Subcutaneous abdominal adipose tissue (tissue), 5 donors: ENCODE measurements around the gene DLL3.

Source experiments
- H3K27ac ChIP-seq: one replicate; pipeline ENCODE4 v1.7.0; 2013; ENCODE audit warnings: low read depth, mild to moderate bottlenecking, inconsistent platforms, low read length, moderate library complexity
- H3K27me3 ChIP-seq, 5 donors: one replicate each; pipeline ENCODE4 v1.7.0; 2013; ENCODE audit warnings: low read length in 5 of 5, inconsistent platforms in 1 of 5; ENCODE audit not compliant: control insufficient read depth in 5 of 5, insufficient read depth in 4 of 5
- H3K36me3 ChIP-seq, 5 donors: one replicate each; pipeline ENCODE4 v1.7.0; 2013; ENCODE audit warnings: low read length in 5 of 5; ENCODE audit not compliant: control insufficient read depth in 5 of 5, insufficient read depth in 5 of 5
- H3K4me1 ChIP-seq, 5 donors: one replicate each; pipeline ENCODE4 v1.7.0; 2013; ENCODE audit warnings: low read length in 5 of 5, mild to moderate bottlenecking in 3 of 5, moderate library complexity in 1 of 5; ENCODE audit not compliant: control insufficient read depth in 5 of 5, insufficient read depth in 5 of 5
- H3K4me3 ChIP-seq, 5 donors: one replicate each; pipeline ENCODE4 v1.7.0; 2013; ENCODE audit warnings: low read length in 5 of 5, low read depth in 1 of 5
- H3K9ac ChIP-seq, 5 donors: one replicate each; pipeline ENCODE4 v1.7.0; 2013; ENCODE audit warnings: low read length in 5 of 5, mild to moderate bottlenecking in 4 of 5, moderate library complexity in 3 of 5
- H3K9me3 ChIP-seq, 5 donors: one replicate each; pipeline ENCODE4 v1.7.0; 2013; ENCODE audit warnings: low read length in 5 of 5; ENCODE audit not compliant: control insufficient read depth in 5 of 5
- donor health status: healthy.
- donor health status: healthy.
- donor health status: healthy.
- donor health status: healthy.
- donor health status: healthy.

Gene DLL3

DNA sequence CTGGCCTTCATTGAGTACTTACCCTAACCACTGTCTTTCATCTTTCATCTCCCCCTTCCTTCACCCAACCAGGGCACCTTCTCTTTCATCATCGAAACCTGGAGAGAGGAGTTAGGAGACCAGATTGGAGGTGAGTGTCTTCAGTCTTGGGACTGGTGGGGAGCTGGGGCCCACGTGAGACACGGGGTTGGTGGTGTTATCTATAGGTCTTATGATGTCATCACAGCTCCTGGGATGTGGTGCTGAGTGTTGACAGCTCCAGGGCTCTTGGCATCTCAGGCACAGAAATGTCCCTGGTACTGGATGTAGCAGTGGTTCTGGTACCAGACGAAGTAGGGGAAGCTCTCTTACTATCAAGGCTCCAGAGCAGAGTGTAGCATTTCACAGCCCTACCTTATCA, 1.8 kb downstream of the DLL3 start:
- Histone ChIP-seq H3K9me3 (peaks cover 0 to 4% (median 0%) of the 10 kb centered on the region in 5 donors), H3K4me3 (no peak overlapping the region), H3K36me3 (no peaks in the 10 kb centered on the region), H3K27me3 (peaks cover 37 to 65% (median 63%) of the 10 kb centered on the region in 5 donors), H3K27ac (no peak overlapping the region), H3K4me1 (peaks cover 0 to 26% (median 20%) of the 10 kb centered on the region in 5 donors), H3K9ac (no peak overlapping the region)

DNA sequence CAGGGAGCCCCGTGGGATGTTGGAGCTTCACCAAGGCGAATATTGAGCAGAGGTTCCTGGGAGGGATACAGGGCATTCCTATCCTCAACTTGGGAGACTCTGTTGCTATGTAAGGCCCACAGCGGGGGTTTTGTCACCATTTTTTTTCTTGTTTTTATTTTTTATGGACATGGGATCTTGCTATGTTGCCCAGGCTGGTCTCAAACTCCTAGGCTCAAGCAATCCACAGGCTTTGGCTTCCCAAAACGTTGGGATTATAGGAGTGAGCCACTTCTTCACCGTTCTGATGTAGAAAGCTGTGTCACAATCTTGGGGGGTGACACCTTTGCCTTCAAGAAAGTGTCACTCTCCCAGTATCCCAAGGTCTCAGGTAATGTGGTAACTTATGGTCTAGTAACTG, 2.6 kb downstream of the DLL3 start:
- Histone ChIP-seq H3K4me3 (no peak overlapping the region), H3K36me3 (no peaks in the 10 kb centered on the region), H3K4me1 (peaks cover 0 to 26% (median 20%) of the 10 kb centered on the region in 5 donors), H3K27me3 (peaks cover 33 to 64% (median 60%) of the 10 kb centered on the region in 5 donors), H3K9me3 (peaks cover 0 to 4% (median 0%) of the 10 kb centered on the region in 5 donors), H3K9ac (no peak overlapping the region), H3K27ac (no peak overlapping the region)

DNA sequence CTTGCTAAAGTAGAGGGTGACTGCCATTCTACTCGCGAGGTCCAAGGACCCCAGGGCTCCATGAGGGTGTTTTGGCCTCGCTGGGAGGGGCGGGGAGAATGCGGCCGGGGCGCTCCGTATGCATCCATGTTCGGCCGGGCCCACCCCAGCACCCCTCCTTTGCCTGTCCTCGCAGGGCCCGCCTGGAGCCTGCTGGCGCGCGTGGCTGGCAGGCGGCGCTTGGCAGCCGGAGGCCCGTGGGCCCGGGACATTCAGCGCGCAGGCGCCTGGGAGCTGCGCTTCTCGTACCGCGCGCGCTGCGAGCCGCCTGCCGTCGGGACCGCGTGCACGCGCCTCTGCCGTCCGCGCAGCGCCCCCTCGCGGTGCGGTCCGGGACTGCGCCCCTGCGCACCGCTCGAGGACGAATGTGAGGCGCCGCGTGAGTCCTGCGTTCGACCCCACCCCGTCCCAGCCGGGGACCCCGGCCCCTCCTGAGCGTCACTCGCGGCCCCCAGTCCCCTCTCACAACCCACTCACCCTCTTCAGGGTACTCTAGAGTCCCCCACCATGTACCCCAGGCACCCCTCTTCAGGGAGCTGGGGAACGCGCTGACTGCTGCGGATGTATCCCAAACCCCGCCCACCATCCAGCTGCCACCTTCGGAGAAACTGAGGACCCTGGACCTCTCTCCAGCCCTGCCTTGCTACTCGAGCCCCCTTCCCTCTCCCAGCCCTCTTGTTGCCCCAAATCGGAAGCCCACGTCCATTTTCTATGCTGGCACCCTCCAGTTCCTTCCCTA, 4.1 kb downstream of the DLL3 start:
- H3K4me1 ChIP-seq = peaks cover 0 to 33% (median 28%) of the 10 kb centered on the region in 5 donors
- peaks cover 43 to 69% (median 68%) of the 10 kb centered on the region in 5 donors for H3K27me3 ChIP-seq
- peaks cover 0 to 4% (median 0%) of the 10 kb centered on the region in 5 donors for H3K9me3 ChIP-seq
- H3K9ac ChIP-seq = no peak overlapping the region
- H3K36me3 ChIP-seq = no peaks in the 10 kb centered on the region
- no peak overlapping the region for H3K27ac ChIP-seq
- H3K4me3 ChIP-seq = peak overlapping the region in 1 of 5 donors; percentile 38

DNA sequence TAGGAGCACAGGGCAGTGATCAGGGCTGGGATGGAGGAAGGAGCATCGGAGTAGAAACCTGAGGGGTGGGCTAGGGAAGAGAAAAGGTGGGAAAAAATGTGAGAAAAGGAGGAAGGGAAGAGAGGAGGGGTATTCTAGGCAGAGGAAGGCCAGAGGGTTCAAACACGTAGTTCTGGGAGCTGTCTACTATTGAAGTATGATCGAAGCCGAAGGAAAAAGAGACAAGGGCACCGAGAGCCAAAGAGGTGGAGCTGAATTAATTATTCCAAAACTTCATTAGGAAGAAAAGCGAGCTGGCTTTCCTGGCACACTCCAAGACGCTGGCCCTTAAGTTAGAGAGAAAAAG, 7.8 kb downstream of the DLL3 start:
- peaks cover 0 to 18% (median 15%) of the 10 kb centered on the region in 5 donors for H3K4me1 ChIP-seq
- H3K9ac ChIP-seq = no peak overlapping the region
- peak overlapping the region in 4 of 5 donors; percentile 53 to 62 (median 57) for H3K4me3 ChIP-seq
- H3K9me3 ChIP-seq = peaks cover 0 to 4% (median 0%) of the 10 kb centered on the region in 5 donors
- no peaks in the 10 kb centered on the region for H3K36me3 ChIP-seq
- H3K27ac ChIP-seq = no peak overlapping the region
- H3K27me3 ChIP-seq = peaks cover 26 to 55% (median 50%) of the 10 kb centered on the region in 5 donors

DNA sequence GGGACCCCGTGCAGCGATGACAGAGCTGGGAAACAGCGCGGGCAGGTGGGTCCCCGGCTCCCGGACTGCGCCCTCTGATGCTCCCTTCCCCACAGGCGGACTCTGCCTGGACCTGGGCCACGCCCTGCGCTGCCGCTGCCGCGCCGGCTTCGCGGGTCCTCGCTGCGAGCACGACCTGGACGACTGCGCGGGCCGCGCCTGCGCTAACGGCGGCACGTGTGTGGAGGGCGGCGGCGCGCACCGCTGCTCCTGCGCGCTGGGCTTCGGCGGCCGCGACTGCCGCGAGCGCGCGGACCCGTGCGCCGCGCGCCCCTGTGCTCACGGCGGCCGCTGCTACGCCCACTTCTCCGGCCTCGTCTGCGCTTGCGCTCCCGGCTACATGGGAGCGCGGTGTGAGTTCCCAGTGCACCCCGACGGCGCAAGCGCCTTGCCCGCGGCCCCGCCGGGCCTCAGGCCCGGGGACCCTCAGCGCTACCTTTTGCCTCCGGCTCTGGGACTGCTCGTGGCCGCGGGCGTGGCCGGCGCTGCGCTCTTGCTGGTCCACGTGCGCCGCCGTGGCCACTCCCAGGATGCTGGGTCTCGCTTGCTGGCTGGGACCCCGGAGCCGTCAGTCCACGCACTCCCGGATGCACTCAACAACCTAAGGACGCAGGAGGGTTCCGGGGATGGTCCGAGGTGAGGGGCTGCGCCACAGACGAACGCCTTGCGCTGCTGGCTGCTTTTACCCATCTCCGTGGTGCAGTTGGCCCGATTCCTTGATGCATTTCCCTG, 8.4 kb downstream of the DLL3 start:
- Histone ChIP-seq H3K36me3 (no peaks in the 10 kb centered on the region), H3K27ac (no peak overlapping the region), H3K4me1 (peaks cover 0 to 18% (median 15%) of the 10 kb centered on the region in 5 donors), H3K4me3 (peak overlapping the region in 4 of 5 donors; percentile 53 to 62 (median 57)), H3K27me3 (peaks cover 26 to 55% (median 50%) of the 10 kb centered on the region in 5 donors), H3K9me3 (peaks cover 0 to 4% (median 0%) of the 10 kb centered on the region in 5 donors), H3K9ac (no peak overlapping the region)

DNA sequence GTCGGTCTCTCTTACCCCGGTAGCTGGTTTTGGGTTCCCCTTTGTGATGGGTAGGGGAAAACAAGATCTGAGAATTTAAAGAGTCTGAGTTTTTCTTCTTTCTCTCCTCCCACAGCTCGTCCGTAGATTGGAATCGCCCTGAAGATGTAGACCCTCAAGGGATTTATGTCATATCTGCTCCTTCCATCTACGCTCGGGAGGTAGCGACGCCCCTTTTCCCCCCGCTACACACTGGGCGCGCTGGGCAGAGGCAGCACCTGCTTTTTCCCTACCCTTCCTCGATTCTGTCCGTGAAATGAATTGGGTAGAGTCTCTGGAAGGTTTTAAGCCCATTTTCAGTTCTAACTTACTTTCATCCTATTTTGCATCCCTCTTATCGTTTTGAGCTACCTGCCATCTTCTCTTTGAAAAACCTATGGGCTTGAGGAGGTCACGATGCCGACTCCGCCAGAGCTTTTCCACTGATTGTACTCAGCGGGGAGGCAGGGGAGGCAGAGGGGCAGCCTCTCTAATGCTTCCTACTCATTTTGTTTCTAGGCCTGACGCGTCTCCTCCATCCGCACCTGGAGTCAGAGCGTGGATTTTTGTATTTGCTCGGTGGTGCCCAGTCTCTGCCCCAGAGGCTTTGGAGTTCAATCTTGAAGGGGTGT, 9.1 kb downstream of the DLL3 start:
- H3K27me3 ChIP-seq = peaks cover 26 to 55% (median 51%) of the 10 kb centered on the region in 5 donors

DNA sequence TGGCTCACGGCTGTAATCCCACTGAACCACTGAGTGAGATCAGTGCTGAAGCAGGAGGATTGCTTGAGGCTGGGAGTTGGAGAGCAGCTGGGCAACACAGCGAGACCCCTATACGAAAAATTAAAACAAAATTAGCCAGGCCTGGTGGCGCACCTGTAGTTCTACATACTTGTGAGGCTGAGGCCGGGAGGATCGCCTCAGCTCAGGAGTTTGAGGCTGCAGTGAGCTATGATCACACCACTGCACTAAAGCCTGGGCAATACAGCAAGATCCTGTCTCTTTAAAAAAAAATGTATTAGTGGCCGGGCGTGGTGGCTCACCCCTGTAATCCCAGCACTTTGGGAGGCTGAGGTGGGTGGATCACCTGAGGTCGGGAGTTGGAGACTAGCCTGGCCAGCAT, 9.9 kb downstream of the DLL3 start:
- H3K27me3 ChIP-seq = peaks cover 26 to 55% (median 51%) of the 10 kb centered on the region in 5 donors
- H3K4me1 ChIP-seq = peaks cover 0 to 10% (median 9%) of the 10 kb centered on the region in 5 donors
- no peaks in the 10 kb centered on the region for H3K36me3 ChIP-seq
- H3K4me3 ChIP-seq = no peak overlapping the region
- H3K9ac ChIP-seq = no peak overlapping the region
- no peak overlapping the region for H3K27ac ChIP-seq
- peaks cover 0 to 5% (median 0%) of the 10 kb centered on the region in 5 donors for H3K9me3 ChIP-seq

More for the DNA sequence above, 9.1 kb downstream of the DLL3 start:
- peaks cover 0 to 15% (median 13%) of the 10 kb centered on the region in 5 donors for H3K4me1 ChIP-seq
- peaks cover 0 to 2% (median 0%) of the 10 kb centered on the region in 5 donors for H3K9me3 ChIP-seq
- H3K27ac ChIP-seq = no peak overlapping the region
- H3K36me3 ChIP-seq = no peaks in the 10 kb centered on the region
- no peak overlapping the region for H3K9ac ChIP-seq
- H3K4me3 ChIP-seq = peak overlapping the region in 4 of 5 donors; percentile 53 to 62 (median 57)

DNA sequence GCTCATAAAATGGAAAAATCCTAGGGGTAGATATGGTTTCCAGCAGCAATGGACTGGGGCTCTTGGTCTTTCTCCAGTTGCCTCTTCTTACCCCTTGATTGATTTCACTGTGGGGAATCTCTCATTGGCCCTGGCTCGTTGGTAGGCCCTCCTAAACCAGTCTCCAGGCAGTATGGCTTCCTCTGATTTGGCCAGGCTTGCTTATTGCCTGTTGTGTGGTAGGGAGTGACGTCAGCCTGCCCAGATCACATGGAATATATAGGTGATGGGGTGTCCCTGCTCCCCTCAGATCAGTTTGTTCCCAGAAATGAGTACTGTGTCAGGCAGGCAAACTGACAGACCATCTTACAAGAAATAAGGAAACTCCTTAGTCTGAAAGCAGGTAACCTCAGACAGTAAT, 10.5 kb downstream of the DLL3 start:
- H3K27ac ChIP-seq = no peak overlapping the region
- peaks cover 0 to 10% (median 9%) of the 10 kb centered on the region in 5 donors for H3K4me1 ChIP-seq
- H3K36me3 ChIP-seq = no peaks in the 10 kb centered on the region
- no peak overlapping the region for H3K9ac ChIP-seq
- no peak overlapping the region for H3K4me3 ChIP-seq
- peaks cover 31 to 53% (median 51%) of the 10 kb centered on the region in 5 donors for H3K27me3 ChIP-seq
- peaks cover 0 to 5% (median 0%) of the 10 kb centered on the region in 5 donors for H3K9me3 ChIP-seq

DNA sequence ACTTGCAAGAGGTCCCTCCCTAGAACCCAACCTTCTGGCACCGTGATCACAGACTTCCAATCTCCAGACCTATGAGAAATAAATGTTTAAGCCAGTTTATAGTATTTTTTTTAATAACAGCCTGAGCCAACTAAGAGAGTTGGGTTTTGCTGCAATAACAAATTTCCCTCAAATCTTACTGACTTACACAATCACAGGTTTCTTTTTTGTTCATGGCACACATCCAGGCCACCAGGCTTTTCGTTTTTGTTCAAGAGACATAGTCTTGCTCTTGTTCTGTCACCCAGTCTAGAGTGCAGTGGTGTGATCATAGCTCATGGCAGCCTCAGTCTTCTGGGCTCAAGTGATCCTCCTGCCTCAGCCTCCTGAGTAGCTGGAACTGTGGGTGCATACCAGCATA, 14.2 kb downstream of the DLL3 start:
- Histone ChIP-seq H3K9ac (no peak overlapping the region), H3K27me3 (peaks cover 31 to 53% (median 48%) of the 10 kb centered on the region in 5 donors), H3K27ac (no peak overlapping the region), H3K36me3 (no peaks in the 10 kb centered on the region), H3K4me1 (peaks cover 0 to 19% (median 17%) of the 10 kb centered on the region in 5 donors), H3K4me3 (no peak overlapping the region), H3K9me3 (peaks cover 0 to 5% (median 0%) of the 10 kb centered on the region in 5 donors)
